DMS 273 (cell line): Measurements from ENCODE around the gene PILRA.
"Not testable (repeated sequence)": the region's sequence is repeated elsewhere in the genome, so short reads cannot be mapped to it uniquely, and the experiment has no call there.

Experiments
- DNase-seq: peaks from one replicate; lab custom pipeline; 2025; ENCODE audit not compliant: unreplicated experiment; lab: John Stamatoyannopoulos, UW

PILRA gene

GRCh38 chr7:100373261-100373831, at the start of gene PILRA:
Gene PILRA (plus strand): TSS chr7:100373487. CDS start chr7:100373657, 170 bp downstream.
- no peak for DNase-seq

- not testable (repeated sequence) for DNase-seq
These were observed 49.1 kb upstream of the PILRA start for GRCh38 chr7:100324194-100324593.

- DNase-seq = not testable (repeated sequence)
These were observed 47.6 kb upstream of the PILRA start for GRCh38 chr7:100325671-100326070.

DNA sequence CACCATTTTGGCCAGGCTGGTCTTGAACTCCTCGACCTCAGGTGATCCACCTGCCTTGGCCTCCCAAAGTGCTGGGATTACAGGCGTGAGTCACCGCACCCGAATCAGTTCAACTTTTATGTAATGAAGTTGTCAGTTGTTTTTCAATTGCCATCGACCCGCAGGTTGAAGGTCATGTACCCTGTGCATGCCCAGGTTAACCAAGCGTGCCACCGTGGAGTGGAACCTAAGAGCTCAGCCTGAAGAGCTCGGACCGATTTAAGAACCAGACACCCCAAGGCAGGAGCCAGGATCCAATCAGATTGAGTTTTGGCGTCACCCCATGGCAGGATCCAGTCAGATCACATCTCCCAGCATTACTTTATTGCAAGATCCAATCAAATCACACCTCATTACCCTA, 46.4 kb upstream of the PILRA start:
- DNase-seq = not testable (repeated sequence)

DNA sequence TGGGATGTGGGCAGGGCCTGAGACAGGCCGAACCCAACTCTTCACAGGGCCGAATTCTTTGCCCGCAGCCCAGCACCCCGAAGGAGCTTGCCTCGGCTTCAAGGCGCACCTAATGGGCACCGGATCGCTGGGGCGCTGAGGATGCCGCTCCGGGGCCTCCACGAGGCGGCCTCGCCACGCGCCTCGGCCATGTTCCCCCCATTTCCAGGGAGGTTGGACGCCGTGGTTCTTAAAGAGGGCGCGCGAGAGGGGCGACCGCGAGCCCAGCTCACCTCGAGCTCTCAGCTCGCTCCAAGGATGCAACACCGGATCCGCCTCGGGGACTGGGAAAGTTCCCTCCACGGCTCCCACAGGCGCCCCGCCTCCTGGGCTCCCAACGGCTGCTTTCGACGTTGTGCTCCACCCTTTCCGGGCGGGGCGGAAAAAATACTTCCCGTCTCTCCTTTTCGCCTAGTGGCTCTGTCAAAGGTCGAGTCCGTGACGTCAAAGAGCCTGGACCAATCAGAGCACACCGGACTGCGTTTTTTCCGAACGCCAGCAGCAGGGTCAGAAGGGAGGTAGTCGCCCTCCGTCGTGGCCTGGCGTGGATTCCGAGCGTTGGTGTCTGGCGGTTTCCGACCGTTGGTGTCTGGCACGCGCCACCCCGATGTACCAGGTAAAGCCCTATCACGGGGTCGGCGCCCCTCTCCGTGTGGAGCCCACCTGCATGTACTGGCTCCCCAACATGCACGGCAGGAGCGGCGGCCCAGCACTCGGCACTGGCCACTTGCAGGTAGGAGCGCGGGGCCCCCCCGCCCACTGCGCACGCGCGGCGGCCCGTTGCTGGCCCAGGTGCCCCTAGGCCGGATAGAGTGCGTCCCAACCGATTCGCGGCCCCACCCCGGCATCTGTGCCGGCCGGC, 37.5 kb upstream of the PILRA start:
- DNase-seq = peak; percentile 98

- not testable (repeated sequence) for DNase-seq
These were observed 35.1 kb upstream of the PILRA start for GRCh38 chr7:100338083-100338696.

DNA sequence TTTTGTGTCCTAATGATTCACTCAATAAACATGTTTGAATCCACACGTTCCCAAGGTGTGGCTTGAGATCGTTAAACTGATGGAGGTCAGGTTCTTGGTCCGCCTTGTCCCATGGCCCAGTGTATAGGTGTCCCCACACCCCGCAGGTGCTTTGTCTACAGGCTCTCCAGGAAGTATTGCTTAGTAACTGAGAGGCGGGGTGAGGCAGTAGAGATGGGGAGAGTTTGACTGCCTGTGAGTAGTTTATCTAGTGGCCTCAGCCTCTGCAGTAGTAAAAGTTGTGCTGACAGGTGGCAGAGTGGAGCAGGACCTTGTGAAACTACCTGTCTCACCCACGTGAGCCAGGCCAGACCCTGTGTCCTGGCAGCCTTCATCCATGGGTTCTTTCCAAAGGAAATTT, 32.0 kb upstream of the PILRA start:
- not testable (repeated sequence) for DNase-seq

DNA sequence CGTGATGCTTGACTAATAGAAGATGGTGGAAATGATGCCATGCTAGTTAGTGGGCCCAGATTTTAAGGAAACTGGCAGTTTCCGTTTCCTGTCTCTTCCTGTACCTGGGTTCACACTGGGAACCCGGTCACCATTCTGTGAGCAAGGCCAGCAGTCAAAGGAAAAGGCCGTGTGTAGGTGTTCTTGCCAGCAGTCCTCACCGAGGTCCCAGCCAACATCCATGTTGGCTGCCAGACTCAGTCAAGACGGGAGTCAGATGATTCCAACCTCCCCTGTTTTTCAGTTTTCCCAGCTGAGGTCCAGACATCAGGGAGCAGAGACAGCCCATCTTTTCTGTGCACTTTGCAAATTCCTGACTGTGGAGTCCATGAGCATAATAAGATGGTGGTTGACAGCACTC, 30.5 kb upstream of the PILRA start:
- no peak for DNase-seq

- DNase-seq = not testable (repeated sequence)
These were observed 29.1 kb upstream of the PILRA start for GRCh38 chr7:100344124-100344559.

DNA sequence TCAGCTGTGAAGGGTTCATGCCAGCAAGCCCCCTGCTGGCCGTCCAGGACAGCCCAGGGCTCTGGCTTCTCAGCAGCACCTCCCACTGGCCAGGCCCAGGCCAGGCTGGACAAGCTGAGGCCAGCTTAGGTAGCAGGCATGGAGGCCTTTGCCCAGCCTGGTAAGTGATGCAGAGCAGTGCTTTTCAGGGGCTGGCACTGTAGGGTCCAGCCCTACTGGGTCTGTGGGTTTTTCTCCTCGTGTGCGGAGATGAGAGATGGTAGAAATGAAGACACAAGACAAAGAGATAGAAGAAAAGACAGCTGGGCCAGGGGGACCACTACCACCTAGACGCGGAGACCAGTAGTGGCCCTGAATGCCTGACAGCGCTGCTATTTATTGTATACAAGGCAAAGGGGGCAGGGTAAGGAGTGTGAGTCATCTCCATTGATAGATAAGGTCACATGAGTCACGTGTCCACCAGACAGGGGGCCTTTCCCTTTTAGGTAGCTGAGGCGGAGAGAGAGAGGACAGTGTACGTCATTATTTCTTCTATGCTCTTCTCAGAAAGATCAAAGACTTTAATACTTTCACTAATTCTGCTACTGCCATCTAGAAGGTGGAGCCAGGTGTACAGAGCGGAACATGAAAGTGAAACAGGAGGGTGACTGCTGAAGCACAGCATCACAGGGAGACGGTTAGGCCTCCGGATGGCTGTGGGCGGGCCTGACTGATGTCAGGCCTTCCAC, 28.6 kb upstream of the PILRA start:
- peak; percentile 69 for DNase-seq

DNA sequence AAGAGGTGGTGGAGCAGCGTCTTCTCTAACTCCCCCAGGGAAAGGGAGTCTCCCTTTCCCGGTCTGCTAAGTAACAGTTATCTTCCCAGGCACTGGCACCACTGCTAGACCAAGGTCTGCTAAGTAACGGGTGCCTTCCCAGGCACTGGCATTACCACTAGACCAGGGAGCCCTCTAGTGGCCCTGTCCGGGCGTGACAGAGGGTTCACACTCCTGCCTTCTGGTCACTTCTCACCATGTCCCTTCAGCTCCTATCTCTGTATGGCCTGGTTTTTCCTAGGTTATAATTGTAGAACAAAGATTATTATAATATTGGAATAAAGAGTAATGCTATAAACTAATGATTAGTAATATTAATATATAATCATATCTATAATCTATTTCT, 28.0 kb upstream of the PILRA start:
- DNase-seq = peak; percentile 82

DNA sequence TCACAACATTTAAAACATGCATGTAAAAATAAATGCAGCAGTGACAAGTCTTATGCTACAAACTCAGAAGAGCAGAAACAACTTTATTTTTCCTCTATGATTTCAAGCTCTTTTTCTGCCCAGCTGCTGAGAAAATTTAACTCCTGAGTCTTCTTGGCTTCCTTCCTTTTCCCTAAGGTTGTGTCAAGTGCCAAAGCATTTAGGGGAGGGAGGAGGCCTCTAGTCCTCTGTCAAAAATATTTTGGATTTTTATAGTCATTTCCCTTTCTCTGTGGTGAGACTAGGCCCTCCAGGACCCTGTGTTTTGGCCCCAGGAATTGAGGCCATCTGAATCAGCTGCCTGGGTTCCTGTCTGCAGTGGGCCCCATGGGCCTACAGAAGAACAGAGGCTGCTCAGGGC, 26.4 kb upstream of the PILRA start:
- DNase-seq = no peak

DNA sequence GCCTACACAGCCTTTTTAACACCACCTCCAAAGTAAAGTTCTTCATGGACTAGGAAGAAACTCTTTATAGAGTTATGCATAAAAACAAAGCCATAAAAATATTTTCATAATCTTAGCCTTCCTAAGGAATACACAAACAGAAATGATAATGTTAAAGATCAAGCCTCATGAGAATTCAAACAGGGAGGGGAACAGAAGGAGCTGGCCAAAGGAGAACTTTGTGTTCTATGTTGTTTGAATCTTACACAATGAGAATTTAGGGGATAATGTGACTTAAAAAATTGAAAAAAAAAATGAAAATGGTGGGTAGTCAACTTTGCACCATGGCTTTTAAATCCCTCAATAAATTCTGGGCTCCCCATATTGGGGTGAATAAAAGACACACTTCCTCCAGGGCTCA, 24.5 kb upstream of the PILRA start:
- DNase-seq = no peak

- no peak for DNase-seq
These were observed 23.5 kb upstream of the PILRA start for GRCh38 chr7:100349757-100350156.

GRCh38 chr7:100351657-100352058, 21.6 kb upstream of the PILRA start:
- no peak for DNase-seq

GRCh38 chr7:100352230-100352781, 21.0 kb upstream of the PILRA start:
- DNase-seq = not testable (repeated sequence)

- DNase-seq = no peak
These were observed 20.2 kb upstream of the PILRA start for GRCh38 chr7:100352984-100353684.

DNA sequence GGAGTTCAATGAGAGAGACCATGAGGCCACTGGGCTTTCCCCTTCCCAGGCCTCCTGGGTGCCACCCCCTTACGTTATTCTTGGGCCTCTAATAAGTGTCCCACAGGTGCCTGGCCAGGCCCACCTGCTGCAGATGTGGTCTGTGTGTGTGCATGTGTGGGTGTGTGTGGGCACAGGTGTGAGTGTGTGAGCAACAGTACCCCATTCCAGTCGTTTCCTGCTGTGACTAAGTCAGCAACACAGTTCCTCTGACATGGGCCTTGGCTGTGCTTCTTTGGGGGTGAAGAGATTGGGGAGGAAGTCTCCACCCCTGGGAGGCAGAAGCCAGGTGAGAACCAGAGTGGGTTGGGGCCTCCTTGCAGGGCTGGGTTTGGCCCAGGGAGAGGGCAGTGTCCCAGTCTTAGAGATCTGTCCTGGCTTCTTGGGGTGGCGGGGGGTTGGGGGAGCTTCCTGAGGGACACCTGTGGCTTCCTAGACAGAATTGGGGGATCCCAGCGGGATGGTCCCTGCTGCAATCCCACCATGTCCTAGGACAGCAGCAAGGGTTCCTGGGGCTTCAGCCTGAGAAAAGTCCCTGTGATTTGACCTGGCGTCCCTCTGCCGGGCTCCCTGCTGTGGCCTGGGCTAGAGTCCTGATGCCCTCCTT, 19.5 kb upstream of the PILRA start:
- no peak for DNase-seq

GRCh38 chr7:100356416-100357068, 16.7 kb upstream of the PILRA start:
- no peak for DNase-seq
